Rectal smooth muscle tissue (tissue), 1 donor: ENCODE measurements around the gene CDC37.
"Not testable (repeated sequence)": the region's sequence is repeated elsewhere in the genome, so short reads cannot be mapped to it uniquely, and the experiment has no call there.

Source experiments
- H3K27ac ChIP-seq: one replicate; pipeline ENCODE4 v1.7.0; 2013; ENCODE audit warnings: low read depth, low read length, inconsistent platforms
- H3K27me3 ChIP-seq: one replicate; pipeline ENCODE4 v1.7.0; 2013; ENCODE audit warnings: low read length; ENCODE audit not compliant: control insufficient read depth, insufficient read depth
- H3K36me3 ChIP-seq: one replicate; pipeline ENCODE4 v1.7.0; 2013; ENCODE audit warnings: low read length; ENCODE audit not compliant: control insufficient read depth, insufficient read depth
- H3K4me1 ChIP-seq: one replicate; pipeline ENCODE4 v1.7.0; 2013; ENCODE audit warnings: low read length; ENCODE audit not compliant: control insufficient read depth, insufficient read depth
- H3K4me3 ChIP-seq: one replicate; pipeline ENCODE4 v1.7.0; 2013; ENCODE audit warnings: low read length
- H3K9ac ChIP-seq: one replicate; pipeline ENCODE4 v1.7.0; 2013; ENCODE audit warnings: low read length

CDC37 gene

DNA sequence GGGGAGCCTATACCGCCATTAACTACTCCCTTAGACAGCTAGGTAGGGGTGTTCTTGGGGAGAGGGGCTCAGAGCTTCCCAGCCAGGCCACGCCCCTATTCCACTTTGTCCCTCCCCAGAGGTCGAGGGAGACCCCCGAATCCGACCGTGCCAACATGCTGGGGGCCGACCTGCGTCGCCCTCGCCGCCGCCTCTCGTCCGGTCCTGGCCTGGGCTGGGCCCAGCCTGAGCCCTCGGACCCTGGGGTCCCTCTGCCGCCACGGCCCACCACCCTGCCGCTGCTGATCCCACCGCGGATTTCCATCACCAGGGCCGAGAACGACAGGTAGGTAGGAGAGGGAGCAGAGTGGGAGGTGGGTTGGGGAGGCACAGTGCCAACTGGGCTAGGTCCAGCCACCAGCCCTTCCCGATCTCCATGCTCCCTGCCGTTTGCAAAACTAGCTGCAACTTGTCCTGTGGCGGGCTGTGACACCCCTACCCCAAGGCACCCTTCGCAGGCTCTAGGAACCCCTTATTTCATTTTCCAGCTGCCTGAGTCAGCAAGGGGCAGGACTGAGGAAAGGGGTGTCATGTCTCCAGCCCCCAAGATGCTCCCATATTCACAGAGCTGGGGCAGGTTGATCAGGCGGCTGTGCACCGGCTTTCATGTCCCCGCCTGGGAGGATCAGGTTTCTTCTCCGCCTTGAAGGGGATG is 14.3 kb upstream of the CDC37 start:
- H3K27ac ChIP-seq = no peak overlapping the region
- H3K36me3 ChIP-seq = no peaks in the 10 kb centered on the region
- H3K27me3 ChIP-seq = peaks cover 39% of the 10 kb centered on the region
- no peaks in the 10 kb centered on the region for H3K4me1 ChIP-seq
- no peak overlapping the region for H3K9ac ChIP-seq
- no peak overlapping the region for H3K4me3 ChIP-seq

DNA sequence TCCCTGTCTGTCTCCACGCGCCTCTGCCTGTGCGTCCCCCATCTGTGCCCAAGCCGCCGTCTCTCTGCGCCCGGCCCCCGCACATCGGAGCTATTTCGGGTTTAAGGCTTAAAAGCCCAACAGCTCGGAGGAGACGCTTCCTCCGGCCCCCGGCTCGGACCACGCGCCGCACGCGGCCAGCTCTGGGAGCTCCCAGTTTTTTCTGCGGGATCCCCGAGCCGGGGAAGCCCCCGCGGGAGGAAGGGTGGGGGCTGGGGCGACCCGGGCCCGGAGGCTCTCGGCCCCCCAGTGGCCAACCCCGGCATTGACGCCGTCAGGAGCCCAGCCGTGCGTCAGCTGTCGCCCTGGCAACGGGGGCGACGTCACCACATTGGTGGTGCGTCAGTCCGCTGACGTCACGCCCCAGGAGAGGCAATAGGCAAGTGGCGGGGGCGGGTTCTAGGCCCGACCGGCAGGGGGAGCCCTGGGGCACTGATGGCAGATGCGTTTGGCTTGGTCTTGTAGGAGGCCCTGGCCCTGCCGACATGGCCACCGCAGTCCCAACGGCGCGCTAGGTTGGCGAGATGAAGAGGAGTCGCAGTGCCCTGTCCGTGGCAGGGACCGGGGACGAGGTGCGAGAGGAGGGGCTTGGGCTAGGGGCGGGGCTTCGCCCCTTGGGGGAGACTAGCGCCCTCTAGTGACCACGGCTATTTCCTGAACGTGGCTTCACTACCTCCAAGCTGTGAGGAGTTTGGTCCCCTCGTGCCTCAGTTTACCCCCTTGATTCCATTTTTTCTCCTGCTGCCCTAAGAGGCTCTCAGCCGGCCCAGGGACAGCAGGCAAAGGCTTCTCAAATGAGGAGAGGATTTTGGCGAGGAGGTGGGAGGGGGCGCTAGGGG is 13.3 kb upstream of the CDC37 start:
- Histone ChIP-seq H3K4me1 (no peaks in the 10 kb centered on the region), H3K9ac (peak overlapping the region; percentile 22), H3K27me3 (peaks cover 29% of the 10 kb centered on the region), H3K4me3 (peak overlapping the region; percentile 56), H3K27ac (no peak overlapping the region), H3K36me3 (no peaks in the 10 kb centered on the region)

DNA sequence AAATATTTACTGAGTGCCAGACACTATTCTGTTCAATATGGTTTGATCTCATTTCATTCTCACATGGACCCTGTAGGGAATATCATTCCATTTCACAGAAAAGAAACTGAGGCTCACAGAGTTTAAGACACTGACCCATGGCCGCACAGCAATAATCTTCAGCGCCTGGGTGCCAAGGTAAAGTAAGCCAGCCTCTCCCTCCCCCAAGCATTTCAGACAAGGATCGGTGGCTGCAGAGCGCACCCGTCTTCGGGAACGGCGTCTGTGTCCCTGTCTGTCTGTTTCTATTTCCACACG is 12.7 kb upstream of the CDC37 start:
- Histone ChIP-seq H3K4me1 (no peaks in the 10 kb centered on the region), H3K4me3 (peak overlapping the region; percentile 56), H3K27ac (no peak overlapping the region), H3K36me3 (no peaks in the 10 kb centered on the region), H3K27me3 (peaks cover 28% of the 10 kb centered on the region), H3K9ac (peak overlapping the region; percentile 22)

DNA sequence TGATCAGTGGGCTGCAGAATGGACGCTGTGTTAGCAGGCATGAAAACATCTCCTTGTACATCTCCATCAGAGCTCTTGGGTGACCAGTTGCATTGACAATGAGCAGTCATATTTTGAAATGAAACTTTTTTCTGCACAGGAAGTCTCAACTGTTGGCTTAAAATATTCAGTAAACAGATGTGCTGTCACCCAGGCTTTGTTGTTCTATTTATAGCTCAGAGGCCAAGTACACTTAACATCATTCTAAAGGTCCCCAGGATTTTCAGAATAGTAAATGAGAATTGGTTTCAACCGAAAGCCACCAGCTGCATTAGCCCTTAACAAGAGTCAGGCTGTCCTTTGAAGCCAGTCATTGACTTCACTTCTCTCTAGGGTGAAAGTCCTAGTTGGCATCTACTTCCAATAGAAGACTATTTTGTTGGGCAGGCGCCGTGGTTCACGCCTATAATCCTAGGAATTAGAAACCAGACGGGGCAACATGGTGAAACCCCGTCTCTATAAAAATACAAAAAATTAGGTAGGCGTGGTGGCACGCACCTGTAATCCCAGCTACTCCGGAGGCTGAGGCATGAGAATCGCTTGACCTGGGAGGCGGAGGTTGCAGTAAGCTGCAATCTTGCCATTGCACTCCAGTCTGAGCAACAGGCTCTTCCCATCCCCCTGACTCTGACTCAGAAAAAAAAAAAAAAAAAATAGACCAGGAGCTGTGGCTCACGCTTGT is 9.1 kb upstream of the CDC37 start:
- H3K27ac ChIP-seq = no peak overlapping the region
- H3K27me3 ChIP-seq = peaks cover 10% of the 10 kb centered on the region
- no peaks in the 10 kb centered on the region for H3K4me1 ChIP-seq
- H3K4me3 ChIP-seq = no peak overlapping the region
- H3K36me3 ChIP-seq = no peaks in the 10 kb centered on the region
- H3K9ac ChIP-seq = no peak overlapping the region

DNA sequence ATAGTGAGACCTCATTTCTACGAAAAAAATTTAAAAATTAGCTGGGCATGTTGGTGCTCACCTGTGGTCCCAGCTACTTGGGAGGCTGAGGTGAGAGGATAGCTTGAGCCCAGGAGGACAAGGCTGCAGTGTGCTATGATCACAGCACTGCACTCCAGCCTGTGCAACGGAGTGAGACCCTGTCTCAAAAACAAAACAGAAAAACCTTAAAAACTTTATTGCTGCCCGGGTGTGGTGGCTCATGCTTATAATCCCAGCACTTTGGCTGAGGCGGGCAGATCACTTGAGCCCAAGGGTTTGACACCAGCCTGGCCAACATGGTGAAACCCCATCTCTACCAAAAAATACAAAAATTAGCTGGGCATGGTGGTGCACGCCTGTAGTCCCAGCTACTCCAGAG is 7.9 kb upstream of the CDC37 start:
- not testable (repeated sequence) for H3K27ac ChIP-seq, H3K4me3 ChIP-seq, H3K27me3 ChIP-seq, H3K4me1 ChIP-seq, H3K36me3 ChIP-seq, H3K9ac ChIP-seq

DNA sequence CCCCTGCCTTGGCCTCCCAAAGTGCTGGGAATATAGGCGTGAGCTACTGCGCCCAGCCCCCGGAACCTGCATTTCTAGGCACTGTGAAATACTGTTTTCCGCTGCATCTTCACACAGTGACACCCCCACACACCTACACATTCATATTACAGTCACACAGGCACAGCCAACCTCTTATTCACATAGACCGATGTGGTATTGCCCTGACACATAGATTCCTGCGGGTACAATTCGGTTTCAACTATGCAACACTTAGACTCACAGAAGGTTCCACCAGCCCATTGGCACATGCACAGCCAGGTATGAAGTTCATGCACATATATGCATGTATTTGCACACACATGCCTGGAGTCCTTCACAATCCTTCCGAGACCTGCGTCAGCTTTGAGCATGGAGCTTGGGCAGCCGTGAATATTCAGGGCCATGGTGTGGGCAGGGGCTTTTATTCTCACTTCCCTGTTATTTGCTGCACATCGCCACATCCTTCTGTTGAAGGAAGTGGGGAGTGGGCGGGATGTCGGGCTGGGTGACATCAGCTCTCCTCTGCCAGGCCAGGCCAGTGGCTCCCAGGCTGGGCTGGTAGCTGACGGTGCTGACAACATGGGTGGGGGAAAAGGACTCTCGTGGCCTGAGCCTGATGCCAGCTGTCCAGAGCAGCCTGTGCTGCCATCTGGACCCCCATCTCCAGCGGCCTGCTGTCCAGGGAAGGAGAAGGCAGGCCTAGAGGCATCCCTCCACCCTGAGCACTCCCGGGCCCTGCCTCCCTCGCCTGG is 5.4 kb upstream of the CDC37 start:
- Histone ChIP-seq H3K4me1 (peaks cover 4% of the 10 kb centered on the region), H3K36me3 (no peaks in the 10 kb centered on the region), H3K27me3 (peaks cover 4% of the 10 kb centered on the region), H3K27ac (no peak overlapping the region), H3K4me3 (no peak overlapping the region), H3K9ac (no peak overlapping the region)

DNA sequence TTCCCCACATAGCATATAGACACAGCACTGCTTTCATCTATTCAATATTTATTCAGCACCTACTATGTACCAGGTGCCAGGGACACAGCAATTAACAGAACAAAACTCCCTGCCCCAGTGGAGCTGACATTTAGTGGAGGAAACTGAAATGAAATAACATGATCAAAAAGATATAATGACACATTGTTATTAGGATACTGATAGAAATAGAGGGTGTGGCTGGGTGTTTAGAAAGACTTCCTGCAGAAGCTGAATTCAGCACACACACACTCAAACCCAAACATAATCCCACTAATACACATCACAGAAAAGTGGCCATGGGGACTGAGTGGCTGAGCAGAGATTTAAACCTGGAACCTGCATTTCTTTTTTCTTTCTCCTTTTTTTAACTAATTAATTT is 3.8 kb upstream of the CDC37 start:
- H3K27me3 ChIP-seq = peaks cover 4% of the 10 kb centered on the region
- peaks cover 8% of the 10 kb centered on the region for H3K4me1 ChIP-seq
- H3K27ac ChIP-seq = no peak overlapping the region

DNA sequence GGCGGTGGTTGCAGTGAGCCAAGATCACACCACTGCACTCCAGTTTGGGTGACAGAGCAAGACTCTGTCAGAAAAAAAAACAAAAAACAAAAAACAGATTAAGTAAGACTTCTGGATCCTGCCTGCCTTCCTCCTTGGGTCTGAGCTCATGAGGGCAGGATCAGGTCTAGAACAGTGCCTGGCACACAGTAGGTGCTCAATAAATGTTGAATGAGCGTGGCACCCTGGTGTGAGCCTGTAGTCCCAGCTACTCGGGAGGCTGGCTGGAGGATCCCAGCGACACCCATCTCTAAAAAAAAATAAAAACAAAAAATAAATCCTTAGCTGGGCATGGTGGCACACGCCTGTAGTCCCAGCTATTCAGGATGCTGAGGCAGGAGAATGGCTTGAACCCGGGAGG is 2.8 kb upstream of the CDC37 start:
- Histone ChIP-seq H3K27ac (no peak overlapping the region), H3K27me3 (peaks cover 4% of the 10 kb centered on the region), H3K9ac (no peak overlapping the region), H3K36me3 (no peaks in the 10 kb centered on the region), H3K4me3 (no peak overlapping the region), H3K4me1 (peaks cover 9% of the 10 kb centered on the region)

More for the DNA sequence above, 3.8 kb upstream of the CDC37 start:
- Histone ChIP-seq H3K4me3 (no peak overlapping the region), H3K9ac (no peak overlapping the region), H3K36me3 (no peaks in the 10 kb centered on the region)

DNA sequence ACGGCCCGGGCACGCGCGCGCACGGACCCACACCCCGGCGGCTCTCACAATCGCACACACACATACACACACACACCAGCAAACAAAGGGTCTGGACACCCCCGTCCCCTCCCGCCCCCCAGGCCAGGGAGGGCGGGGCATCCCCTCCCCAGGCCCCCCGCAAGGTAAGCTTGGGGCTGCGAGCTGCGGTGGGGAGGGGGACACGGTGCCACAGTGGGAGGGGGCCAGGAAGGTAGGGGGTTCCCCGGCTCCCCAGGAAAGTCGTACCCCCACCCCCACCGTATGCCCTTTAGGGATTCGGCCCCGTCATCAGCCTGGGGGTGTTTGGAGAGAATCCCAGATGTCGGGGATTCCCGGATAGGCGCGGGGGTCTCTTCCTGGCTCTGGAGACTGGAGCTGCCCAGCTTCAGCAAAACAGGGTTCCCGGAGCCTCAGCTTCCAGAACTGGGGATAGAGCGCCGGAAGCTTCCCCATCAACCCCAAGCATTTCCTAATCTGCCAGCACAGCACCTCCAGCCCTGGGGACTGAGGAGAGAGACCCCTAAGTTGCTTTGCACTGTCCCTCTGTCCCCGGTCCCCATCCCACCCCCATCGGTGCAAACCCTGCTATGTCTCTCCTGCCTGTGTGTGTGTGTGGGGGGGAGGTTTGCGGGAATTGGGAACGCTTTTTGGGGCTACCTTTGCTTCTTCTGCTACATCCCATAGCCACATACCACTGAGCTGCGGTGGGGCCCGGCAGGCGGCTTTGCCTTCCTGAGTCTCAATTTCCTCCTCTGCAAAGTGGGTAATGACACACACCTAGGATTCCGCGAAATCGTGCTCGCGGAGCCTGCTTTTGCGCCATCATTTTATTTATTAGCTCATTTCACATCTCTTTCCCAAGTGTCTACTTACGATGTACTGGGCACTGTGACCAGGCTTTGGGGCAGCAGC is 1.8 kb upstream of the CDC37 start:
- Histone ChIP-seq H3K27me3 (peaks cover 4% of the 10 kb centered on the region), H3K36me3 (no peaks in the 10 kb centered on the region), H3K4me3 (peak overlapping the region; percentile 92), H3K27ac (no peak overlapping the region), H3K9ac (no peak overlapping the region), H3K4me1 (peaks cover 9% of the 10 kb centered on the region)

DNA sequence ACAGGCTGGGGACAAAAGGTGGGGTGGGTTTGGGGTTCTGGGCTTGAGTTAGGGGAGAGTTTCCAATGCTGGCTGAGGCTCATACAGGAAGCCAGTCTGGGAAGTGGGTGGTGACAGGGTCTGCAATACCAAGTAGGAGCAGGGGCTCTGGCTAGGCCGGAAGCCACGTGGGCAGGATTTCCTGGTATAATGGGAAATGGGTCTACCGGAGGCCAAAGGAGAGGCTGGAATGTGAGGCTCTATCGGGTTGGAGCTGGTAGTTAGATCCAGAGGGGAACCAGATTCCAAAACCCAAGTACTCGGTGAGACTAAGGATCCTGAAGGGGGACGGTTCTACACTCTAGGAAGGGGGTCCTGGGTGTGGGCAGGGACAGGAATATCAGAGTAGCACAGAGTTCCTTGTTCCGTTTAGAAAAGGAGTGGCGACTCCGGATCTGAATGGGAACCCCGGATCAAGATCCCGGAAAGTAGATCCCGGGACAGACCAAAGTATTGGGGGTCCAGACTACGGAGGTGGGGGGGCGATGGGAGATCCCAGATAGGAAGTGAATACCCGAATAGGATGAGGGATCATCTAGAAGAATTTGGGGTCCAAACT is 802 bp downstream of the CDC37 start:
- peaks cover 3% of the 10 kb centered on the region for H3K27me3 ChIP-seq
- no peak overlapping the region for H3K27ac ChIP-seq

DNA sequence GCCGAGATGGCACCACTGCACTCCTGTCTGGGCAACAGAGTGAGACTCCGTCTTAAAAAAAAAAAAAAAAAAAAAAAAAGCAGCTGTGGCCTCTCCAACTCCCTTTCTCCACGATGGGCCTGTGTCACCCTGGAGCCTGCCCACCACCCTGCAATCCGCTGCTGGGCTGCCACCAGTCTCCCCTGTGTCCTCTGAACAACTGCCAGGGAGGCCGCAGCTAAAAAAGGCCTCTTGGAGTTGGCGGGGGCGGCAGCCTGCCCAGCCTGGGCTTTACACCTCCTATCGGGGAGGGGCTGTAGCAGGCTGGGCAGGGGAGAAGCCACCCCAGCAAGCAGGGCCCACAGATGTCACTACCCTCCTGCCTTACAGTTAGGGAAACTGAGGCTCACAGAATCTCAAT is 3.5 kb downstream of the CDC37 start:
- peaks cover 9% of the 10 kb centered on the region for H3K4me1 ChIP-seq
- peaks cover 3% of the 10 kb centered on the region for H3K27me3 ChIP-seq
- no peak overlapping the region for H3K9ac ChIP-seq
- no peak overlapping the region for H3K4me3 ChIP-seq
- H3K27ac ChIP-seq = no peak overlapping the region
- H3K36me3 ChIP-seq = peaks cover 4% of the 10 kb centered on the region

More for the DNA sequence above, 802 bp downstream of the CDC37 start:
- Histone ChIP-seq H3K9ac (peak overlapping the region; percentile 85), H3K4me1 (peaks cover 9% of the 10 kb centered on the region), H3K4me3 (peak overlapping the region; percentile 93), H3K36me3 (no peaks in the 10 kb centered on the region)
